Right hindlimb (tissue), 1 donor: ENCODE data around the gene LRRC19.

ENCODE experiments used
- DNase-seq: peaks from one replicate; pipeline ENCODE4 v3.0.0-alpha.2; 2018

The LRRC19 gene

DNA sequence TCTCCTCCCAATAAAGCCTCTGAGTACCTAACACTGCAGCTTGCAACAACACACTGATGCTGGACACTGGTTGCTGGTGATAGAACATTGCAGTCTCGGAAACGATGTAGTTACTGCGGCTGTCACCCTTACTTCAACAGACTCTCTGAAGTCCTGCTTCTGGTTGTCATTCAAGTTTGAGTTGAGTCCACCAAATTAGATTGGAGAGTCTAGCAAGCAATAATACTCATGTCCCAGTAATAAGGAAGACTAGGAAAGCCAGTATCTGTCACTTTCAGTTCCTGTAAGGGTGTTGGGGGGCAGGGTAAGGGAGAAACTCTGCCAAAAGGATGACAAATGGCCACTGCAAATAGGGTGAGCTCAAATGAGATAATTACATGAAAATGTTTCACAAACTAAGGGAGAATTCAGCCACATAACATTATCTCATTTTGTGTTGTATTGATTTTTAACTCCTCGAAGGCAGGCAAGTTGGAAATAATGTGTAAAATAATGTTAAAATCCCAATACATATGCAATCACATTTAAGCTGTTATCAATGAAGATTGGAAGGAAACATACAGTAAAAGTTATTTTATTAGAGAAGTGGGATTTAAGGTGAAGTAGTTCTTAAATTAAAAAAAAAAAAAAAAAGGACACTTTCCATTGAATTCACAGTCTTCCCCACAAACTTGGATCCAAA is 50.1 kb downstream of the LRRC19 start:
- no peak for DNase-seq

DNA sequence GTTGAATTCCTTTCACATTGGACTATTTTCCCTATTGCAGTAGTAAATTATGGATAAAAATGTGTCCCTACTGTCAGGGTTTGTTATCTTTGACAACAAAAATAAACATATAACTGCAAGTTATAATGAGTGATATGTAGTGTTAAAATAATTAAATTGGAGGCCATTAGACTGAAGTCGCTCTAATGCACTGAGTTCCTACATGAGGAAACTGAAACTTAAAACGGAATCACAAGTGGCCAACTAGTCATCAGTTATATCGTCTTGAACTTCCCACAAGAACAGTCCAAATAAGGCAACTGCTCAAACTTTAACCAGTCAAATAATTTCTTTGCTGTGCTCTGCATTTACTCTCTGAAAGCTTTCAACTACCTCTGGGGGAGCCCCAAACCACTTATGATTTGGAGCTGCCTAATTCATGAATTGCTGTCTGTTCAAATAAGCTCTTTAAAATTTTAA is 51.4 kb downstream of the LRRC19 start:
- DNase-seq, result no peak

DNA sequence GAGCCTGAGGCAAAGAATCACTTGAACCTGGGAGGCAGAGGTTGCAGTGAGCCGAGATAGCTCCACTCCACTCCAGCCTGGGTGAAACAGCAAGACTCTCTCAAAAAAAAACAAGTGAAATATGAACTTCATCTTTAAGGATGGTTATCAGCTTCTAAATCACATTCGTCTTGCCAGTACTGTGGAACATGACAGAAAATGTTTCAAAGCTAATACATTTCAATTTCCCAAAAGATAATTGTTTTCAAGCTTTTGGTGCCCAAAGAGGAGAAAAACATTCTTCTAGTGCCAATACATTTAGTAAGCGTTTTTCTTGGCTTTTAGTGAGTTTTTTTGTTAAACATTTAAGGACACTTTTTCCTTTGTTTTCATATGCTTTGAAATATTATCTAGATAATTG is 53.7 kb downstream of the LRRC19 start:
- DNase-seq, result no peak

DNA sequence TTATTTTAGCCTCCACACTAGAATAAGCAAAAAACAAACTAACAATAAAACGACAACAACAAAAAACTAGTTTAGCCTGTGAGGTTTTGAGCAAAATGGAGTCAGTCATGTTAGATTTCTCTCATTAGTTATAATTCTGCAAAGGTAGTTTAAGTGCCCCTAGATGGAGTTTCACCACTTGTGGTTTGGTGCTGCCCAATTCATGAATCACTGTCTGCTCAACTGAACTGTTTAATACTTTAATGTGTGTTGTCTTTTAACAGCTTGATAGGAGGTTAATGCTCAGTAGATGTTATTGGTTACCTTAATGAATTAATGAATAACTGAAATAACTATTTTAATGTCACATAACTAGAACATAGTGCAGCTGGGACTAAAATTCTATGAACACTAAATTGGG is 55.0 kb downstream of the LRRC19 start:
- no peak for DNase-seq

DNA sequence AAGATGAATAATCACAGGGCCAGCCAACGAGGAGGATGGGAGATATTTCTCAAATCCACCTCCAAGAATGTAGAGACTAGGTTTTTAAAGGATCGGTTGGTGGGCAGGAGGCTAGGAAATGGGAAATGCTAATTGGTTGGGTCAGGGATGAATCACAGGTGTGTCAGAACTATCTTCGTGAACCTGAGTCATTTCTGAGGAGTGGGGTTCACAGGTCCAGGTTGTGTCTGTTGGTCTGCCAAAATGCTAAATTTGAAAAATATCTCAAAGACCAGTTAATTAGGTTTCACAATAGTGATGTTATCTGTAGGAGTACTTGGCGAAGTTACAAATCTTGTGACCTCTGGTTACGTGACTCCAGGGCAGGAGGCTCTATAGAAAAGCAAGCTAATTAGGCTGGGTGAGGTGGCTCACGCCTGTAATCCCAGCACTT is 55.8 kb downstream of the LRRC19 start:
- no peak for DNase-seq

DNA sequence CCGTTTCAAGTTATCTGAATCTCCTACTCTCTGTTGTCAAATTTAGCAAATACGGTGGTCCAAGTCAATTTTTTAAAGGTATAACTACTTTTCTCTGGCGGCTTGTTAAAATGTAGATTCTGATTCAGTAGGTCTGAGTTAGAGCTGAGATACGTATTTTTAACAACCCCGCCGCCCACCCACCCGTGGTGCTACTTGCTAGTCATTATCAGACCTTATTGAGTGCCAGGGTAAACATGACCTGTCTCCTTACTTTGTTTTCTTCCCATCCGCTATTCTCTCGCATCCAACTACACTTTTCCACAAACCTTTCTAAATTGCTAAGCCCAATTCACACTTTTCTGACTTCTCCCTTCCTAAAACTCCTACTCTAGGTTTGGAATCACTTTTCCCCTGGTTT is 57.7 kb downstream of the LRRC19 start:
- no peak for DNase-seq

DNA sequence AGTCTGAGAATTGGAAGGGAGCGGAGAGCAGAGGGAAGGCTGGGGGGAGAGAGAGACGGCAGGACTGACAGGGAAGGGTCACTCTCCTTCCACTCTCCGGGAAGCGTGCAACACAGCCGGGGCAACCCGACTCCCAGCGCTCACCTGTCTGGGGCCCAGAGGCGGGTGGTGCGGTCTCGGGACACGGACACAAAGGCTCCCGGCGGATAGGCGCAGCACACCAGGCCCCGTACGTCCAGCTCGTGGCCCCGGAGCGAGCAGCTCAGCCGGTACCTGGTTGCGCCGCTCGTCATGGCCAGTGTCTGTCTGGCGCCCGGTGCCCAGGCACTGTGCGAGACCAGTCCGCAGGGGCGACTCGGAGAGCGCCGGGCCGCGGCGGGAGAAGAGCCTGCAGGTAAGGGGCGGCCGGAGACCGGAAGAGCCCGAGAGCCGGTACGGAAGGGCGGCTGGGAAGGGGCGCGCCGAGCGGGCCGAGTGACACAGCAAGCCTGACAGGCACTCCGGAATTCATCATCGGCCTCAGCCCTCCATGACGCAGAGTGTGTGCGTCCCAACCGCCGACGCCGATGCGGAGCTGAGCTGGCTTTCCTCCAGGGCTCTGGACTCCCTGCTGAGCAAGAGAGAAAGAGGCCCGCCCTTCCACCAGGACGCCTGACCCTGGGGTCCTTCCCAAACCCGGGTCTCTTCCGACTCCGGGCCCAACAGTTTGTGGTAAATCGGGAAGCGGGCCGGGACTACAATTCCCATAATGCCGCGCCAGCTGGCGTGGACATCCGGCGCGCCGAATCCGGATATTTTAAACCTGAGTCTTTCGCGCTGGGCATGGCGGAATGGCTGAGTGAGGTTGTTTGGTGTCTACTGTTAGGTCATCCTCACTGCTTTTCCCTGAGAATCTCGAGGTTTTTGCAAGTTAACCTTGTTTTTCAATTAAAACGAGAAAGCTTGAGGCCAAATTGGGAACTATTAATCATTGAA is 58.4 kb downstream of the LRRC19 start, which contains the start of gene PLAA:
PLAA (minus strand) TSS at position 490 of the 975 bp plus-strand sequence; CDS start at position 293, 197 bp downstream.
- peak; percentile 94 for DNase-seq

DNA sequence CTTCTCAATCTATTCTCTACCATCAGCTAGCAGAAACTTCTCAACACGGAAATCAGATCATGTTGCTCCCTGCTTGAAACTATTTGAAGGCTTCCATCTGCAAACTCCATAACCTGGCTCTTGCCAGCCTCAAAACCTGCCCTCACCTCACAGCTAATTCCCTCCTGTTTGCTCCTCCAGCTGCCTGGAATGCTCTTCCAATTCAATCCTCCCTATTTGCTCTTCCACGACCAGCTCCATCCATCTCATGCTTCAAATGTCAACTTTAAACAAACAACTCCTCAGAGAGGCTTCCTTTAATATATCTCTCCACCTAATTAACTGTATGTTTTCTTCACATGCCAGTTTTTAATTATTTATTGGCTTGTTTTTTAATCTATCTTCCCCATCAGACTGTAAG is 59.9 kb downstream of the LRRC19 start:
- DNase-seq, result no peak
